Epidermal melanocyte (primary cell): ENCODE results near the gene GPC5.
"Not testable (repeated sequence)": the region's sequence is repeated elsewhere in the genome, so short reads cannot be mapped to it uniquely, and the experiment has no call there.

Experiments used
- DNase-seq: peaks from one replicate; pipeline ENCODE4 v3.0.0; 2011; ENCODE audit warnings: low spot score; ENCODE audit not compliant: insufficient read length

Gene GPC5

DNA sequence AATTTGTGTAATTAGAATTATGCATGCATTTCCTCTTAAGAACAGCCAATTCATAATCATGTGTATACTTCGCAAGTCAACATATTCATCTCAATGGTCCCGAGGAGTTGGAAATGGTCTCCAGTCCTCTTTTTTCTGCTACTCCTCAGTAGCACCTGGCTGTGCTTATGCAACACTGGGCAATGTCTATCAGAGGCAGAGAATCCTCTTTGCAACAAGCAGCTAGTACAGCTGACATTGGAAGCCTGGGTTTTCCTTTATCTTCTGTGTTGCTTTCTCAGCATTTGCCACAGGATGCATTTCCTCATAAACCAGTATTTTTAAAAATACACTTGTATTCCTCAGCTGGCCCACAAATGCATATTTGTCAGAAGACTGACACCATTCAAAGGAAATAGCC, 1422.9 kb downstream of the GPC5 start:
- DNase-seq = no peak

DNA sequence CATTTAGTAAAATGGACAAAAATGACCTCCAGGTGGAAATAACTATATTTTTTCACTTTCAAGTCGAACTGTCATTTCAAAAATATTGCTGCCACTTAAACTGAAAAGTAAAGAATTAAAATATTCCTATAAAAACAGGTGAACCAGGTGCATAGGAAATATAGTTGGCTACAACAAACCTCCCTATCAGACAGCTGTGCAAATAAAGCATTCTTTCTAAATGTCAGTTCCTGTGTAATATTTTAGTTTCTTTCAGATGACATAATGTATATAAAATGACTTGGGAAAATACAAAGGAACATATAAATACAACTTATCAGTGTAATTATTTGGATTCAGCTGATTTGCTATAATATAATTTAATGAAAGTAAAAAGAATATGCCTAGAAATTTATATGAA, 1424.6 kb downstream of the GPC5 start:
- DNase-seq = no peak

DNA sequence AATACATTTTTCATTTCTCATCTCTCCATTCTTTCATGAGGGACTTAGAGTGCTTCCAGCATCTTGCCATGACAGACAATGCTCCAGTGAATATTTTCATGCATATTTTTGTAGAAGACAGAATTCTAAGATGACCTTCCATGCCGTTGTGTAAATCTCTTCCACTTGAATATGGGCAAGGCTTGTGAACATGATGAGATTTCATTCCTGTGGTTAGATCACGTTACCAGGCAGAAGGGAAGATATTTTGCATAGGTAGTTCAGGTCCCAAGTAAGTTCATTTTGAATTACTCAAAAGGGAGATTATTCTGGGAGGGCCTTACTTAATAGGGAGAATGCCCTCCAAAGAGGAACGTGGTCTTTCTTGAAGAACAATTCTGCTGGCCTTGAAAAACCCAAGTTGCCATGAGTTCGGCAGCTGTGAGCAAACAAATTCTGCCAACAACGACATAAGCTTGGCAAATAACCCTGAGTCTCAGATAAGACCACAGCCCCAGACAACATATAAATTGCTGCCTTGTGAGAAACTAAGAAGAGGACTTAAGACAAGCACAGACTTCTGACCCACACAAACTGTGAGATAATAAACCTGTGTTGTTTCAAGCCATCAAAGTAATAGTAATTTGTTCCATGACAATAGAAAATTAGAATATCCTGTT, 1427.6 kb downstream of the GPC5 start:
- DNase-seq = no peak

DNA sequence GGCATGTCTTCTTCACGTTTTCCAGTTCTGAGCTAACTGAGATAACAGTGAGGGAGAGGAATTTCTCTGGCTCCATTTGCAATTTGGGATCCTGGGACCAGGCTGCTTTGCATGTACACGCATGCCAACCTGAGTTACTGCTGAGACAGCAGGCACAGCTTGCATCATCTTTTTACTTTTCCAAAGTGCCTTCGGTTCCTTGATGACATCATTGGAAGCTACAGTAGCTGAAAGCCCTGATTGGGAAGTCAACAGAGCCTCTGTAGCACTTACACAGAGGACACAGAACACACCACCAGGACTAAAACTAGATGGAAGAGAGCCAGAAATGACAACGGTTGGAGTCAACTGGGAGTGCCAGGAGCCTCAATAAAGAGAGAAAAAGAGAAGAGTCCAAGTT, 1429.1 kb downstream of the GPC5 start:
- DNase-seq = no peak

DNA sequence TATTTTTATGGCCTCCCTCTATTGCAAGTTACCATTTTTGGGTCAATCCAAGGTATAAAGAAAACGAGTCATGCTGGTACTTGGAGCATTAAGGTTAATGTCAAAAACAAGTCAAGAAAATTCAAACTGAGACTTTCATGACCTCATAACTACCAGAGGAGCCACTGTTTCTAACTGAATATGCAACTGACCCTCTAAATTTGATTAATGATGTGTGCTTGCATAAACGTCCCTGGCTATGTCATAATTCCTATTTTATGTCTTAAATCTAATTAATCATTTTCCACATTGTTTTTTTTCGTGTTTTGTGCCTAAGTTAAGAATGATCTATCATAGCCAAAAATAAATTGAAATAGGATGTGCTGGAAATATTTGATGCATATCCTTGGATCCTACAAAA, 1431.5 kb downstream of the GPC5 start:
- no peak for DNase-seq

GRCh38 chr13:92830821-92831220, 1432.4 kb downstream of the GPC5 start:
- DNase-seq = no peak

- DNase-seq = no peak
Measured at GRCh38 chr13:92833071-92833470, 1434.7 kb downstream of the GPC5 start.

GRCh38 chr13:92836171-92836570, 1437.8 kb downstream of the GPC5 start:
- DNase-seq = no peak

- DNase-seq = no peak
Measured at GRCh38 chr13:92838786-92839185, 1440.4 kb downstream of the GPC5 start.

- no peak for DNase-seq
Measured at GRCh38 chr13:92842145-92842544, 1443.7 kb downstream of the GPC5 start.

GRCh38 chr13:92843549-92843948, 1445.1 kb downstream of the GPC5 start:
- no peak for DNase-seq

DNA sequence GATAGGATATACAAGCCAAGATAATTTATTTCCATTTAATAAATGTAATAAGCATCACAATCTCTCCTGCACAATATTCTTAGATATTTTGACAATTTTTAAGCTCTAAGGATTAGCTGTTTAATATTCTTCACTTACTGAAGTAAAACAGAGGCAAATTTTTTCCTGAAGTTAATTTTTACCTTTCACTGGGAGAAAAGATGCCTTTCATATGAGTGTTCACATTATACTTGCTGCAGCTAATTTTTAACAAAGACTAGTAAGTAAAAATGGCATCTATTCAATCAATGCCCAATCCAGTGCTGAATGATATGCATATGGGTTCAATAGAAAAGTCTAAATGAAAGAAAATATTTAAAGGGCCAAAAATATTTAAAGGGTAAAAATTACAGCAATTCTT, 1451.0 kb downstream of the GPC5 start:
- no peak for DNase-seq

DNA sequence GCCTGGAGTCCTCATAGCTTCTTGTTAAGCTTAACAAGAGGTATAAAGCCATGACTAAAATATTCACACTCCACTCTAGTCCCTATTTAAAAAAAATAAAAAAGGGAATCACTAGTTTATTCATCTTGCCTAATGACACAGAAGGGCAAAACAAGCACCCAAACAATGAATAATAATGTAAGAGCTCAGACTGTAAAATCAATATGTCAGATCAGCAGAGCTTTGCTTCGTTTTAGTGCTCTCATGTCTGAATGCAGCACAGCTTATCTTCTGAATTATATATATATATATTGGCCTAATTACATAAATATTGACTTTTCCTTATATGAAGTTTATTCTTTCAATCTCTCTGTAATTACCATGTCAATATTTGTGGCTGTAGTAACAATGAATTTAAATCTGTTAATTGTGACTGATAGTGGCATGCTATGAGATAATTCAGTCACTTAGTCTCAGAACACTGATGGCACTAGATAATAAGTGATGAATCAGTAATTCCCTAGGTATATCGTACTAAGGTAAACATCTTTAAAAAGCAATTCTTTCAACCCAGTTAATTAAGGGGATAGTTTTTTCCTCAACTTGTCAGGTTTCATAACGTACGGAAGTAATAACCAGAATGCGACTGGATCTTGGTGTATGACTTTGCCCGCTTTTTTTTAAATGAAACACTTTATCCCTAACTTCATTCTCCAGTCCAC, 1466.3 kb downstream of the GPC5 start:
- no peak for DNase-seq

DNA sequence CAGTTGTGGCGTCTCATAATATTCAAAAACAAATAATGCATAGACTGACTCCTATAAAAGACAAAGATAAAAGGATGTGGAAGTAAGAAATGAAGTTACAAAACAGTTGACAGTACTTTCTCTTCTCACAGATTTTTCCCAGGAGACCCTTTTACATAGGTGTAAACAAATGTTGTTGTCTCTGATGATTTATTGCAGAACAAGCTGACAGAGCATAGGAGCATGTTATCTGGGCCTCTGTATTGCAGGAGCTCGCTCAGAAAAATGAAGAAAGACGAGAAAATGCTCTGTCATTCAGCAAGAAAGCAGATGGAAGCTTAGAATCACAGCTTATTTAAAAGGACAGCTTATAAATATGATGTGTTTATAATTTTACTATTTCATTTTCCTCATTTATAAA, 1474.6 kb downstream of the GPC5 start:
- no peak for DNase-seq

GRCh38 chr13:92886535-92887077, 1488.2 kb downstream of the GPC5 start:
- DNase-seq = no peak

- DNase-seq = no peak
Measured at GRCh38 chr13:92894447-92894846, 1496.0 kb downstream of the GPC5 start.

DNA sequence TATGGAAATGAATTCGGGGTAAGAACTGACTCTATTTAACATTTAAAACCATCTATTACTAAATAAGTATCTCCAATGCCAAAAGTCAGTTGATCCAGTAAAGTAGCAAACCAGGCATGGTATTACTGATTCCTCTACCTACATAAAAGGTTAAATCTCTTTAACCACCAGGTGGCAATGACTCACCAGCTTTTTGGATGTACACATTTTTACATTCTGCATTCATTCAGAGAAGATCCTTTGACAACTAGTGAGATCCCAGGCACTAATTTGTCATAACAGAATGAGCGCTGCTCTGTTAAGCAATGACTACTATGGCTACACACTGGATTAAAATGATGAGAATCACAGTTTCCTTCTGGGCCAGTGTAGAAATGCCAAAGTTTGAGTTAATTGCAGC, 1498.4 kb downstream of the GPC5 start:
- no peak for DNase-seq

DNA sequence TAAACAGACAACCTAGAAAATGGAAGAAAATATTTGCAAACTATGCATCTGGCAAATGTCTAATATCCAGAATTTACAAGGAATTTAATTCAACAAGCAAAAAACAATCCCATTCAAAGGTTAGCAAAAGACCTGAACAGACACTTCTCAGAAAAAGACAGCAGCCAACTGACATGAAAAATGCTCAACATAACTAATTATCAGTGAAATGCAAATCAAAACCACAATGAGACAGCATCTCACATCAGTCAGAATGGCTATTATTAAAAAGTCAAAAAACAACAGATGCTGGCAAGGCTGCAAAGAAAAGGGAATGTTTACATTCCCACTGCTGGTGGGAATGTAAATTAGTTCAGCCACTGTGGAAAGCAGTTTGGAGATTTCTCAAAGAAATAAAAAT, 1500.5 kb downstream of the GPC5 start:
- not testable (repeated sequence) for DNase-seq

DNA sequence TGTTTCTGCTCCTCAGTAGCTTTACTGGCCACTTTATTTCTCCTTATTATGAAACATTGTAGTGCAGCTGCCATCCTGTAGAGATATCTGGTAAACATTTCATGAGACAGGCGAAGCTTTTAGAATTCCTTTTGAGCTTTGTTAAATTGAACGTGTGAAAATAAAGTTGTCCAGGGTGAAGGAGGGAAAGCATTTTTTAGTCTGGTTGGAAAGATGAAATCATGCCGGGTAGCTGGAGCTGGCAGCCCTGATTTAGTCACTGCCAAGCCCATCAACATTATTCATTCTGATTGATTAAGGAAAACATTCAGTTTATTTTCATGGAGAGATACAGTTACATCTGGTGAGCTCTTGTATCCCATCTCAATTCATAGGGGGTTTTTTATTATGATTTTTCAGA, 1502.0 kb downstream of the GPC5 start:
- DNase-seq = no peak

GRCh38 chr13:92901739-92902138, 1503.3 kb downstream of the GPC5 start:
- no peak for DNase-seq

- no peak for DNase-seq
Measured at GRCh38 chr13:92912629-92913028, 1514.2 kb downstream of the GPC5 start.

DNA sequence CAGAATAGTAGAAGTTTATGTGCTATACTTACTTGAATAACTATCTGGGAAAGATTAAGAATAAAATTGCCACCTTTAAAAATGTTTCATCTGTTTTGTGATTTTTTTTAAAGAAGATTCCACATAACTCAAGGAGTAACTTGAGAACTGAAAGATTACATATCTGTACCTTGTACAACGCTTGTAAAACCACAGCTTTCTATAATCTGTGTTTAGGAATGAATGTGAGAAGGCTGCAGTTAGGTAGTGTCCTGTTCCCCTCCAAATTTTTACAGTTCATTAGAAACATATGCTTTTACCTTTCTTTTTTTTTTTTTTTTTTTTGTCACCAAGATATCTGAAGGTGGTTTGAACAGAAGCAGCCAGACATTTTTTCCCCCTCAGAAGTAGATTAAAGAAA, 1515.4 kb downstream of the GPC5 start:
- DNase-seq = no peak
